ENCODE data around the gene OR5B21. TPM values are rescaled to one million over a fixed set of nuclear protein-coding genes. Genes with fewer than 3 reads are reported as not detected.

Gene OR5B21
- total RNA-seq, 2 experiments from 2014 or later, result 0.45 to 0.89 TPM

DNA sequence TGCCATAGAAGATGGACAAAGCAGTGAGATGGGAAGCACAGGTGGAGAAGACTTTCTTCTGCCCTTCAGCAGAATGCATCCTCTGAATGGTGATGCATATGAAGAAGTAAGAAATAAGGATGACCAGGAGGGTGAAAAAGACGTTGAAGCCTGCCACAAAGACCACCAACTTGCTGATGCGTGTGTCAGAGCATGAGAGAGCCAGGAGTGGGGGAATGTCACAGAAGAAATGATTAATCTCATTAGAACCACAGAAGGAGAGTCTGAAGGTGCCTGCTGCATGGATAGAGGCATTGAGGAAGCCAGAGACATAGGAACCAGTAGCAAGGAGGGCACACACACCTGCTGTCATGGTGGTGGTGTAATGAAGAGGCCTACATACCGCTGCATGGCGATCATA lies 550 bp downstream of the OR5B21 start:
- no peak overlapping the region for H3K4me3 Mint-ChIP-seq
- no peak overlapping the region for H3K27ac Mint-ChIP-seq
- H3K4me1 Mint-ChIP-seq, result no peaks in the 10 kb centered on the region
- H3K27me3 Mint-ChIP-seq, result no peaks in the 10 kb centered on the region
- no peaks in the 10 kb centered on the region for H3K9me3 Mint-ChIP-seq
- POLR2A ChIA-PET, result no interaction called here
- DNase-seq (no peak), ATAC-seq (ENCODE audit: low read depth) (no peak)
- H3K36me3 Mint-ChIP-seq, result peaks cover 24% of the 10 kb centered on the region

DNA sequence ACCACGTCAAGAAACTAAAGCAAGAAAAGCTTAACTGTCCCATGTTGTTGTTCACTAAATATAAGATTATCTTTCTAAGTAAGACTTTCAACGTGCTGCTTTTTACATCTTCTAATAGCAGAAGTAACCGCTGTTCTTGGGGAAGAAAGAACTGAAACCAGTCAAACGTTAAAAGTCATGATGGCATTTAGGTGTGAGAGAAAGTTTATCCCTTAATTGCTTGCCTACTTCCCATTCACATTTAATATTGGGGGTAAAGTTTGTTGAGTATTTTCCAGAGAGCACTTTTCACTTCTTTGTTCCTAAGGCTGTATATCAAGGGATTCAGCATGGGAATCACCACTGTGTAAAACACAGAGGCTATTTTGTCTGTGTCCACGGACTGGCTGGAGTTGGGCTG lies 970 bp downstream of the OR5B21 start:
- DNase-seq (no peak), ATAC-seq (ENCODE audit: low read depth) (no peak)
- no peaks in the 10 kb centered on the region for H3K27me3 Mint-ChIP-seq
- no peak overlapping the region for H3K27ac Mint-ChIP-seq
- H3K36me3 Mint-ChIP-seq, result peaks cover 24% of the 10 kb centered on the region
- H3K4me3 Mint-ChIP-seq, result no peak overlapping the region
- no peaks in the 10 kb centered on the region for H3K4me1 Mint-ChIP-seq
- no peaks in the 10 kb centered on the region for H3K9me3 Mint-ChIP-seq
- POLR2A ChIA-PET, result no interaction called here

DNA sequence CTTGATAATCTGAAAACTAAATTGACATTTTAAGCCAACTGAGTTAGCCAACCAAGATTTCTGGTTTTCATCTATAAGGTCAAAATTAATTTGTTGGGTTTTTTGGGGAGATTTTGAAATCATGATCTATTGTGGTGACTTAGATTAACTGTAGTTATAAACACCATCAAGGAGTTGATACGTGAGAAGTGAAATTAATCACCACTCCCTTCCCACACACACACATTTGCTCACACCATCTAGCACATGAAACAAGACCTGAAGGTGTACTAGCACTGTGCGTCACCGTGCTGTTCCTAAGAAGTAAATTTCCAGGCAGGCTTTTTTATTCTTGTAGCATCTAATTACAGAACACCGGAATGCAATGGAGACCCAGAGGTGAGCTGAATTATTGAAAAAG lies 2.1 kb downstream of the OR5B21 start:
- H3K9me3 Mint-ChIP-seq, result no peaks in the 10 kb centered on the region
- no peaks in the 10 kb centered on the region for H3K4me1 Mint-ChIP-seq
- no peaks in the 10 kb centered on the region for H3K27me3 Mint-ChIP-seq
- ATAC-seq (ENCODE audit: low read depth) (no peak), DNase-seq (no peak)
- no peak overlapping the region for H3K27ac Mint-ChIP-seq
- POLR2A ChIA-PET, result no interaction called here
- no peak overlapping the region for H3K4me3 Mint-ChIP-seq
- H3K36me3 Mint-ChIP-seq, result peaks cover 24% of the 10 kb centered on the region

DNA sequence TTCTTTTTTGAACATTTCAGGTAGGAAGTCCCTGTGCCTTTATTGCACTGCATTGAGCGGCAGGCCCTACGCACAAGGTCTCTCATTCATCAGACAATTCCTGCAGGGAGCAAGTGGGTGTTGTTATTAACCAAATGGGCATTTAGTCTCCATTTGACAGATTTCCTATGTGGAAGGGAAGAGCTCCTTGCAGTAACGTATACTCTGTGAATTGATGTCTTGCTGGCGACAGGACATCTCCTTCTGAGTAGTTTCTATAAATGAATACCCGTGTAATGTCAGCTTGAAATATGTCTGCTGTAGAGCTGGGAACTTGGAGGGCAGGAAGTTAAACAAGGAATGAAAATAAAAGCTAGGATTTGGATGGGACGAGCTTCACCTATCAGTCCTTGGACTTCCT lies 3.7 kb downstream of the OR5B21 start:
- no peak overlapping the region for H3K27ac Mint-ChIP-seq
- POLR2A ChIA-PET, result no interaction called here
- no peaks in the 10 kb centered on the region for H3K27me3 Mint-ChIP-seq
- H3K36me3 Mint-ChIP-seq, result peaks cover 24% of the 10 kb centered on the region
- DNase-seq (no peak), ATAC-seq (ENCODE audit: low read depth) (no peak)
- no peak overlapping the region for H3K4me3 Mint-ChIP-seq
- H3K9me3 Mint-ChIP-seq, result no peaks in the 10 kb centered on the region
- peaks cover 2% of the 10 kb centered on the region for H3K4me1 Mint-ChIP-seq

DNA sequence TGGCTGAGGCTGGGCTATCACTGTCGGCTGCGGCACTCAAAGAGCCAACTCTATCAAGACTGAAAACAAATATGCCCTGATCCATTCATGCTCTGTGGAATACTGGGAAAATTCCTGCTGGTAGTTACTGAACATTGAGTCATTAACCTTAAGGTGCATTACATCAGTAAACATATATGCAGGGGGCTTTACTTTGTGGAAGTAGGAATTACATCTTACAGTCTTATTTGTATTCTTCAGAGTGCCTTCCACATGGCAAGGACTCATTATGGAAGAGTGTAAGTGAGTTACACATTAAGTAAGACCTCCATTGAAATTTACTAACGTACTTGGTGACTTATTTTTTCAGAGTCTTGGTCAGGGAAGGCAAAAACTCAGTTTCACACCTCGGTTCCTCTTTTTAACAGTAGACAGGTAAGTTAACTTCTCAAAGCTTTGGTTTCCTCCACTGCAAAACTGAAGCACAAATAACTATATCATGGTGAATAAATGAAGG lies 4.5 kb downstream of the OR5B21 start:
- Mint-ChIP-seq H3K4me3 (no peak overlapping the region), H3K9me3 (no peaks in the 10 kb centered on the region), H3K27ac (no peak overlapping the region), H3K4me1 (peaks cover 9% of the 10 kb centered on the region), H3K27me3 (no peaks in the 10 kb centered on the region), H3K36me3 (peaks cover 19% of the 10 kb centered on the region)
- ATAC-seq (ENCODE audit: low read depth) (no peak), DNase-seq (no peak)
- POLR2A ChIA-PET, result no interaction called here

DNA sequence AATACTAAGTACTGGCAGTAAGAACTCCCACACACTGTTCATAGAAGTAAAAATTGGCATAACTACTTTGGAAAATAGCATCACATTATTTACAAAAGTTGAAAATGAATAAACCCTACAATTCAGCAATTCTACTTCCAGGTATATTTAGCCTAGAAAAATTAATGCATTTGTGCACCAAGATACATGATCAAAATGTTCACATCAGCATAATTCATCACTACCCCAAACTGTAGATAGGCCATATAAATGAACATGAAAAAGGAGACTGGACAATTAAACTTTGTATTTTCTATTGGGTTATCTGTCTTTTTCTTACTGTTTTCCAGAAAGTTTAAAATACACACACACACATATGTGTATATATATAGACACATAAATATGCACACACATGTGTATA lies 5.9 kb downstream of the OR5B21 start:
- no peaks in the 10 kb centered on the region for H3K9me3 Mint-ChIP-seq
- H3K27me3 Mint-ChIP-seq, result no peaks in the 10 kb centered on the region
- no peak overlapping the region for H3K4me3 Mint-ChIP-seq
- ATAC-seq (ENCODE audit: low read depth), result no peak
- POLR2A ChIA-PET, result no interaction called here
- H3K4me1 Mint-ChIP-seq, result peaks cover 20% of the 10 kb centered on the region
- H3K36me3 Mint-ChIP-seq, result peaks cover 21% of the 10 kb centered on the region
- DNase-seq, result no peak
- H3K27ac Mint-ChIP-seq, result no peak overlapping the region

DNA sequence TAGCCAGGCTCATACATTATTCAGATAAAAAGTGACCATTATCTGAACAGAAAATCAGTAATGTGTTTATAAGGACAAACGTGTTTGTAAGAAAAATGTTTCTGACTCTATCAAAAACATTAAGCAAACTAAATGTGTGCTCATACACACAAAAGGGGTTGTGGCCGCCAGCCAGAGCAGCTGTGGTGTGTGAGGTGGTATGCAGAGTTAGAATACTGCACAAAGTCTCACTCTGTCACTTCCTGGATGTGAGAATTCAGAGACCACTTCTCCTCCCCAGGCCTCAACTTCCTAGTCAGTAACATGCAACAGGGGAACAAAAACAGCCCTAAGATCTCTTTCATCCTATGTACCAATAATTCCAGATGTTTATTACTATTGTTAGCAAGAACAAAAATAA lies 9.4 kb downstream of the OR5B21 start:
- ATAC-seq (ENCODE audit: low read depth), result peak; percentile 95
- peak; percentile 48 for DNase-seq
- Mint-ChIP-seq H3K4me1 (peaks cover 27% of the 10 kb centered on the region), H3K27ac (peak overlapping the region; percentile 85), H3K4me3 (peak overlapping the region; percentile 42), H3K9me3 (no peaks in the 10 kb centered on the region), H3K36me3 (peaks cover 20% of the 10 kb centered on the region), H3K27me3 (no peaks in the 10 kb centered on the region)
- POLR2A ChIA-PET, result no interaction called here

DNA sequence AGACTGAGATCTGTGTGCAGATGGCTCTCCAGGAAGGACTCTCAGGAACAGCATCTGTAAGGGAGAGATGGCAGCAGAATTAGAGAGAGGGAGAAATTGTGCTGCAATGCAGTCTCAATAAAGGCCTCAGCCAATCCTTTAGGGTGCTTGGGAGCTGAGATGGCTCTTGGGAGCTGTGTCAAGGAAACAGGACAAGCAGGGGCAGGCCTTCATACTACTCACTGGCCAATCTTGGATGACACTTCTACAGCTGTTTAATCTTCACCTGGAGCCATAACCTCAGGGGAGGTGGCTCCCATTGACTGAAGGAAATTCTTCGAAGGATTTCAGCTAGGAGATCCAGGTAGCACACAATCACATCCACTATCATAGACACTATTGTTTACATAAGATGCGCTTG lies 10.0 kb downstream of the OR5B21 start:
- ATAC-seq (ENCODE audit: low read depth) (no peak), DNase-seq (no peak)
- peak overlapping the region; percentile 1 for H3K4me3 Mint-ChIP-seq
- H3K27ac Mint-ChIP-seq, result peak overlapping the region; percentile 85
- no peaks in the 10 kb centered on the region for H3K9me3 Mint-ChIP-seq
- H3K36me3 Mint-ChIP-seq, result peaks cover 16% of the 10 kb centered on the region
- POLR2A ChIA-PET, result no interaction called here
- peaks cover 27% of the 10 kb centered on the region for H3K4me1 Mint-ChIP-seq
- no peaks in the 10 kb centered on the region for H3K27me3 Mint-ChIP-seq

DNA sequence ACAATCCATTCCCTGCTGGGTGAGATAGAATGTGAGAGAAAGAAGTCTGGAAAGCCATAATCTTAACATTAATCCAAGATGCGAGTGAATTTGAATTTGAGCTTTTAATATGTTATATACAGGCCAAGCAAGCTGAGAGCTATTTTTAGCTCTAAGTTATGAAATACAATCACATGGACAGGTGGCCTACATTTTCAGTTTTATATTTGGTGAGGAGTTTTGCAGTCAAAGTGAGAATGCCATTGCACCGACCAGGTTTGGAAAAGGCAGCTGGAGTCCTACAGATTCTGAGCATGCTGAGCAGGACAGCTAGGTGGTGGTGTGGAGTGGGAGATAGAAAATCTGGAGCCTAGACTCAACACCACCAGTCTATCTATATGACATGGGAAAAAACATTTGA lies 12.0 kb downstream of the OR5B21 start:
- no peak overlapping the region for H3K4me3 Mint-ChIP-seq
- H3K27ac Mint-ChIP-seq, result no peak overlapping the region
- no peaks in the 10 kb centered on the region for H3K27me3 Mint-ChIP-seq
- no peaks in the 10 kb centered on the region for H3K9me3 Mint-ChIP-seq
- peaks cover 27% of the 10 kb centered on the region for H3K4me1 Mint-ChIP-seq
- no peak for ATAC-seq (ENCODE audit: low read depth)
- DNase-seq, result no peak
- H3K36me3 Mint-ChIP-seq, result peaks cover 18% of the 10 kb centered on the region
- POLR2A ChIA-PET, result no interaction called here

DNA sequence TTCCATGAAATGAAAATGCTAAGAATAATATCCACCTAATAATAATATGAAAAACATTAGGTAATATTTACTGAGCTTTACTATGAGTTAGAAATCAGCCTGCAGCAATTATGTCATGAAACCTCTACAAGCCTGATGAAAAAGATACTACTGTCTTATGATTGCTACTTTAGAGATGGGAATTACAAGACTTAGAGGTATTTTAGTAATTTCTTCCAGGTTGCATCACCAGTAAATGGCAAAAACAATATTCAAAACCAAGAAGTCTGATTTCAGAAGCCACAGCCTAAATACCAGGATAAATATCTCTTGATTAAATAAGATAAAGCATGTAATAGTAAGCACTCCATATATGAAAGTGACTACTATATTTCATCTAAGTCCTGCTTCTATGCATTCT lies 13.8 kb downstream of the OR5B21 start:
- H3K4me3 Mint-ChIP-seq, result no peak overlapping the region
- H3K27ac Mint-ChIP-seq, result no peak overlapping the region
- ATAC-seq (ENCODE audit: low read depth) (no peak), DNase-seq (no peak)
- peaks cover 18% of the 10 kb centered on the region for H3K36me3 Mint-ChIP-seq
- H3K4me1 Mint-ChIP-seq, result peaks cover 25% of the 10 kb centered on the region
- no peaks in the 10 kb centered on the region for H3K27me3 Mint-ChIP-seq
- POLR2A ChIA-PET, result no interaction called here
- H3K9me3 Mint-ChIP-seq, result no peaks in the 10 kb centered on the region

GRCh38 chr11:58493676-58494075 lies 14.2 kb downstream of the OR5B21 start:
- Mint-ChIP-seq H3K4me3 (no peak overlapping the region), H3K27me3 (no peaks in the 10 kb centered on the region), H3K27ac (no peak overlapping the region), H3K36me3 (peaks cover 18% of the 10 kb centered on the region), H3K4me1 (peaks cover 21% of the 10 kb centered on the region), H3K9me3 (no peaks in the 10 kb centered on the region)
- POLR2A ChIA-PET, result no interaction called here
- DNase-seq (no peak), ATAC-seq (ENCODE audit: low read depth) (no peak)

DNA sequence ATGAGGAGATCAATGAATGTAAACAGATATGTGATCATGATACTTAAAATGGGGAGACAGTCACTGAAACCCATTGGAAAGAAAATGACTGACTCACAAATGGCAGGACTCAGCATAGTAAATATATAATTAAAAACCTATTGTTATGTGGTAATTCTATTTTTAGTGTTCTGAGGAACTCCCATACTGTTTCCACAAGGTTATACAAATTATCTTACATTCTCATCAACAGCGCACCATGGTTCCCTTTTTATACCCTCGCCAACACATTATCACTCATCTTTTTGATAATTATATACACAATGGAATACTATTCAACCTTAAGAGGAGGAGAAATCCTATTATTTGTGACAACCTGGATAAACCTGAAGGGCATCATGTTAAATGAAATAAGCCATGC lies 17.1 kb downstream of the OR5B21 start:
- no peaks in the 10 kb centered on the region for H3K9me3 Mint-ChIP-seq
- ATAC-seq (ENCODE audit: low read depth) (no peak), DNase-seq (no peak)
- POLR2A ChIA-PET, result no interaction called here
- no peak overlapping the region for H3K4me3 Mint-ChIP-seq
- H3K36me3 Mint-ChIP-seq, result peaks cover 8% of the 10 kb centered on the region
- no peaks in the 10 kb centered on the region for H3K27me3 Mint-ChIP-seq
- H3K27ac Mint-ChIP-seq, result no peak overlapping the region
- H3K4me1 Mint-ChIP-seq, result no peaks in the 10 kb centered on the region

GRCh38 chr11:58487170-58487569 lies 20.7 kb downstream of the OR5B21 start:
- DNase-seq (no peak), ATAC-seq (ENCODE audit: low read depth) (no peak)
- POLR2A ChIA-PET, result no interaction called here
- Mint-ChIP-seq H3K36me3 (peaks cover 4% of the 10 kb centered on the region), H3K9me3 (no peaks in the 10 kb centered on the region), H3K4me1 (no peaks in the 10 kb centered on the region), H3K4me3 (no peak overlapping the region), H3K27me3 (no peaks in the 10 kb centered on the region), H3K27ac (no peak overlapping the region)

DNA sequence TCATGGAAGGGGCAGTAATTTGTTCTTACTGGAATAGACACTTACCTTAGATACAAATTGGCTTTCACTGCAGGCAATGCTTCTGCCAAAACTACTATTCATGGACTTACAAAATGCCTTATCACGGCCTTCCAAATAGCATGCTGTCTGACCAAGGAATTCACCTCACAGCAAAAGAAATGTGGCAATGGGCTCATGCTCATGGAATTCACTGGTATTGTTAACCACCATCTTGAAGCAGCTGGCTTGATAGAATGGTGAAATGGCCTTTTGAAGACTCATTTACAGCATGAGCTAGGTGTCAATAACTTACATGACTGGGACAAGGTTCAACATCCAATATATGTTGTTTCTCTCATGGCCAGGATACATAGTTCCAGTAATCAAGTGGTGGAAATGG lies 21.9 kb downstream of the OR5B21 start:
- H3K27ac Mint-ChIP-seq, result no peak overlapping the region
- no peaks in the 10 kb centered on the region for H3K4me1 Mint-ChIP-seq
- no peaks in the 10 kb centered on the region for H3K27me3 Mint-ChIP-seq
- ATAC-seq (ENCODE audit: low read depth) (no peak), DNase-seq (no peak)
- POLR2A ChIA-PET, result no interaction called here
- no peak overlapping the region for H3K4me3 Mint-ChIP-seq
- H3K36me3 Mint-ChIP-seq, result peaks cover 4% of the 10 kb centered on the region
- H3K9me3 Mint-ChIP-seq, result no peaks in the 10 kb centered on the region

DNA sequence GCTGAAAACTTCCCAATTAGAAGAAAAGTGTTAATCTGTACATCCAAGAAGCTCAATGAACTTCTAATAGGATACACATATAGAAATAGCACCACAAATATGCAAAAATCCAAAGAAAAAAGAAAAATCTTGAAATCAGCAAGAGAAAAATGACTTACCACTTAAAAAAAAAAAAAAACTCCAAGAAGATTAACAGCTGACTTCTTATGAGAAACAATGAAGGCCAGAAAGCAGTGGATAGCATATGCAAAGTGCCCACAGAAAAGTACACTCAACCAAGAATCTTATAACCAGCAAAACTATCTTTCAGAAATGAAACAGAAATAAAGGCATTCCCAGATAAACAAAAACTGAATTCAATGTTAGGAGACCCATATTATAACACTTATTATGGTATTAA lies 36.0 kb downstream of the OR5B21 start:
- H3K4me1 Mint-ChIP-seq, result no peaks in the 10 kb centered on the region
- peaks cover 2% of the 10 kb centered on the region for H3K27me3 Mint-ChIP-seq
- no peak for ATAC-seq (ENCODE audit: low read depth)
- no peak overlapping the region for H3K27ac Mint-ChIP-seq
- H3K9me3 Mint-ChIP-seq, result peaks cover 27% of the 10 kb centered on the region
- no peak for DNase-seq
- POLR2A ChIA-PET, result no interaction called here
- H3K36me3 Mint-ChIP-seq, result peaks cover 1% of the 10 kb centered on the region
- no peak overlapping the region for H3K4me3 Mint-ChIP-seq

All from activated naive CD8-positive, alpha-beta T cell treated with anti-CD3 and anti-CD28 coated beads, Interleukin-2, amount 10 ng/mL, durations not matched to agents 7 days and 5 days (primary cell).